Stimulated activated CD4-positive, alpha-beta T cell treated with anti-CD3 and anti-CD28 coated beads, TNF-alpha, amount 100 ng/mL, for 4 hours (primary cell): ENCODE measurements around the gene SERTAD1.

Experiments used
- DNase-seq, 3 experiments: peaks; one replicate each; pipeline ENCODE4 v3.0.0-alpha.2; 2020; ENCODE audit warnings: low read depth in 3 of 3

SERTAD1 gene

GRCh38 chr19:40403262-40403984, 22.4 kb downstream of the SERTAD1 start:
- DNase-seq = peak; percentile 50 to 64 (median 61)

DNA sequence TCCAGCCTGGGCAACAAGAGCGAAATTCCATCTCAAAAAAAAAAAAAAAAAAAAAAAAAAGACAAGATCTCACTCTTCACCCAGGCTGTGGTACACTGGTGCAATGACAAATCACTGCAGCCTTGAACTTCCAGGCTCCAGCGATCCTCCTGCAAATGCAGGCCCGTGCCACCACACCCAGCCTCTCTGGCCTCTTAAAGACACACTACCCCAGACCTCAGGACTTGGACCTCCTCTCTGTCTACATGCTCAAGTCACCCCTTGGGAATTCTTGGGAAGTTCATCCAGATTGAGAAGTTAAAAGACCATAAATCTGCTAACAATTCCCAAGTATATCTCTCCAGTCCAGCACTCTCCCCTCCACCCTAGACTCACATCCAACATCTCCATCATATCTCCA, 25.2 kb downstream of the SERTAD1 start:
- no peak for DNase-seq

GRCh38 chr19:40398417-40399131, 27.2 kb downstream of the SERTAD1 start:
- peak; percentile 27 to 62 (median 44) for DNase-seq

DNA sequence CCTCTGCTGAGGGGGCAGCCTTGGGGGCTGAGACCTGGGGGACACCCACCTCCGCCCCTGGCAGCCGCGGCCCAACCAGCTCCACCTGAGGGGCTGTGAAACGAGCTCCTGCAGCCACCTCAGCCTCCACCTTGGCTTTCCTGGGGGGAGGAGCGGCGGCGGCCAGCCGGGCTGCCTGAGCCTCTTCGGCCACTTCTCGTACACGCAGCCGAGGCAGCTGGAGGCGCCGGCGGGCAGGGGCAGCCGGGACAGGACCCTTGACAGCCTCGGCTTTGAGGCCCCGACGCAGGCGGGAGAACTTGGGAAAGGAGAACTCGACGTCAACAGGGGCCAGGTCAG, 28.3 kb downstream of the SERTAD1 start:
- no peak for DNase-seq

DNA sequence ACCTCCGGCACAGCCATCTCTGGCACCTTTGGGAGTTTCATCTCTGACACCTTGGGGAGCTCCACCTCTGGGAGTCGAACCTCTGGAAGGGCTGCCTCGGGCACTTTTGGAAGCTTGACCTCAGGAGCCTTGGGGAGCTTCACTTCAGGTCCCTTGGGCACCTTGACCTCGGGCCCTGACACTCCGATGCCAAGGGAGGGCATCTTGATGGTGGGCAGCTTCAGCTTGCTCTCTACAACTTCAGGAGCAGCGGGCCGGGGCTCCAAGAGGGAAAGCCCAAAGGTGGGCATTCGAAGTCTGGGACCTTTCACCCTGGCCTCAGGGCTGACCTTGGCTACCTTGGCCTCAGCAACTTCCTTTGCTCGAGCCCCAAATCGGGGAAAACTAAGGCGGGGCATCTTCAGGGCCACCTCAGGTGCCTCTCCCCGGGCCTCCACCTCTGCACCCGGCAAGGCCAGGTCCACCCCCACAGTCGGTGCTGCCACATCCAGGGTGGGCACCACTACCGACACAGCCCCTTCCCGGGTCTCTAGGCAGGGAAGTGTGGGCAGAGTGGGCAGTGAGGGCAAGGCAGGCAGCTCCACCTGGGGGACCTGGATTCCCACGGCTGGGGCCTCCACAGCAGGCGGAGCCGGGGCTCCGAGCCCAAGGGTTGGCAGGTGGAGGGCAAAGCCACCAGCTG, 28.8 kb downstream of the SERTAD1 start:
- DNase-seq = no peak

DNA sequence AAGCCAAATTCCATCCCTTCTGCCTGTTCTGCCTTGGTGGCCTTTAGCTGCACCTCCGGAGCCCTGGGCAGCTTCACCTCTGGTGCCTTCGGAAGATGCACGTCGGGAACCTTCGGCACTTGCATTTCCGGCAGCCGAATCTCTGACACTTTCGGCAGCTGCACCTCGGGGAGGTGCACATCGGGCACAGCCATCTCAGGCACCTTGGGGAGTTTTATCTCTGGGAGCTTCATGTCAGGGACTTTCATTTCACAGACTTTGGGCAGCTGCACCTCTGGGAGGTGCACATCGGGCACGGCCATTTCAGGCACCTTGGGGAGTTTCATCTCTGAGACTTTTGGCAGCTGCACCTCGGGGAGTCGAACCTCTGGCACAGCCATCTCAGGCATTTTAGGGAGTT, 29.8 kb downstream of the SERTAD1 start:
- no peak for DNase-seq

DNA sequence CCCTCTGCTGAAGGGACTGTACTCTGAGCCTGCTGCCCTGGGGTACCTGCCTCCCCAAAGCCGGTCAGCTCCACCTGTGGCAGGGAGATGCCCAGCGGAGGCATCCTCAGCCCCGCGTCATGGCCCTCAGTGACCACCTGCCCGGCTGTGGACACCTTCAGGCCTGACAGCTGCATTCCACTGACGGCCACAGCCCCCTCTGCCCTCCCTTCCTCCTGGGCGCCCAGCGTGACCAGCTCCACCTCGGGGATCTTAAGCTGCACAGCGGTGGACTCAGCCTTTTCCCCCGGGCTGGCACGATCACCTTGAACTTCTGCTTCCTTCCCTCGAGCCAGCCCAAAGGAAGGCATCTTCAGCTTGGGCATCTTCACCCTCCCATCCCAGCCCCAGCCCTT, 31.0 kb downstream of the SERTAD1 start:
- no peak for DNase-seq

- no peak for DNase-seq
Measured at GRCh38 chr19:40393894-40394815, 31.6 kb downstream of the SERTAD1 start.

- no peak for DNase-seq
Measured at GRCh38 chr19:40392894-40393517, 32.8 kb downstream of the SERTAD1 start.

- DNase-seq = no peak
Measured at GRCh38 chr19:40392123-40392522, 33.7 kb downstream of the SERTAD1 start.

GRCh38 chr19:40390084-40390742, 35.6 kb downstream of the SERTAD1 start, which contains the start of gene HIPK4:
Gene HIPK4, minus strand, starts transcription at chr19:40390181. Its CDS starts 279 bp downstream, at chr19:40389902.
- no peak for DNase-seq

- DNase-seq = no peak
Measured at GRCh38 chr19:40389404-40390083, 36.2 kb downstream of the SERTAD1 start.

- DNase-seq = no peak
Measured at GRCh38 chr19:40388481-40388880, 37.3 kb downstream of the SERTAD1 start.

DNA sequence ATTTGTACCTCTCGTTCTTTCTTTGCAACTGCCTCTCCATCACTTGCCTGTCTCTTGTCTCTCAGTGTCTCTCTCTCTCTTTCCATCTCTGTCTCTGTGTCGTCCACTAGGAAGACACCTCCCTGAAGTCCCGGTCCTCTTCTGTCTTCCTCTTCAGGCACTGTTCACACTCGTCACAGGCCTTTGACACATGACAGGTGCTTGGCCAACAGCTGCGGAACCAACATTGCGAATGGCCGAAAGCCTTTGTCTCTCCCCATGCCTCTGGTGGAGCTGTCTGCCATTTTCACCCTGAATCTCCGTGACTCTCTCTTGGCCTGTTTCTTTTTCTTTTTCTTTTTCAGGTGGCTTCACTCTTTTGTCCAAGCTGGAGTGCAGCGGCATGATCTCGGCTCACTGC, 38.6 kb downstream of the SERTAD1 start:
- no peak for DNase-seq

DNA sequence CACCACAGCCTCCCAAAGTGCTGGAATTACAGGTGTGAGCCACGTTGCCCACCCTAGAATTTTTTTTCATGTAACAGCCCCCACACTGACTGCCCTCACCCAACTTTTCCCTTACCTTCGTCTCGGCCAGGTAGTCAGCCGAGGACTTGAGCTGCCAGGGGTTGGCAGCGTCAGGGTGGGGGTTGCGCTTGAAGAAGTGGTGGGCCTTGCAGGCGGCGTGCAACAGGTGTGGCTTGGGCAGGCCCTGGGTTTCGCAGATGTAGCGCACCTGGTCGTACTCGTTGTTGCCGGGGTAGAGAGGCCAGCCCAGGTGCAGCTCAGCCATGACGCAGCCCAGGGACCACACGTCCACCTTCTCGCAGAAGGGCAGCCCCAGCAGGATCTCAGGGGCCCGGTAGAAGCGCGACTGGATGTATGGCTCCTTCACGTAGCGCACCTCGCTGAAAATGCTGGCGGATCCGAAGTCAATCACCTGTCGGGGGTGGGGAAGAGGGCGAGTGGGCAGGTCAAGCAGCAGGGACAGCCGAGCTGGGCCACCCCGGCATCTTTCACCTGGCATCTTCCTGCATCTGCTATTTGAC, 42.0 kb downstream of the SERTAD1 start:
- no peak for DNase-seq

DNA sequence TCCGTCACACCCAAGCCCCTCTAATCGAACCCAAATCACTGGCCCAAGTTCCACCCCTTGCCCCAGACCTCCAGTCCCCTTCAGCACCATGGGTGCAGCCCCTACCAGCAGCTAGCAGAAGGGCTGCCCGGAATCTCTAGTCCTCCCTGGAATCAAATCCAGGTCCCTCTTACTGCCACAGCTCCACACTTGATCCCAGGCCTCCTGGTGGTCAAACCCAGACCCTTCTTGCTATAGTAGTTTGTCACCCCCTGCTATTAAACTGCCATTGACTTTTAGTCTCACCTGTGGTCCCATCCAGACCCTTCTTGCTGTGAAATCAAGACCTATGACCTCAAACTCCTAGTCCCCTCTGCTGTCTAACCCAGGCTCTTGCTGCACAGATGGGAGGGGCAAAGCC, 44.5 kb downstream of the SERTAD1 start:
- no peak for DNase-seq

GRCh38 chr19:40380199-40381037, 45.4 kb downstream of the SERTAD1 start:
- DNase-seq = no peak

DNA sequence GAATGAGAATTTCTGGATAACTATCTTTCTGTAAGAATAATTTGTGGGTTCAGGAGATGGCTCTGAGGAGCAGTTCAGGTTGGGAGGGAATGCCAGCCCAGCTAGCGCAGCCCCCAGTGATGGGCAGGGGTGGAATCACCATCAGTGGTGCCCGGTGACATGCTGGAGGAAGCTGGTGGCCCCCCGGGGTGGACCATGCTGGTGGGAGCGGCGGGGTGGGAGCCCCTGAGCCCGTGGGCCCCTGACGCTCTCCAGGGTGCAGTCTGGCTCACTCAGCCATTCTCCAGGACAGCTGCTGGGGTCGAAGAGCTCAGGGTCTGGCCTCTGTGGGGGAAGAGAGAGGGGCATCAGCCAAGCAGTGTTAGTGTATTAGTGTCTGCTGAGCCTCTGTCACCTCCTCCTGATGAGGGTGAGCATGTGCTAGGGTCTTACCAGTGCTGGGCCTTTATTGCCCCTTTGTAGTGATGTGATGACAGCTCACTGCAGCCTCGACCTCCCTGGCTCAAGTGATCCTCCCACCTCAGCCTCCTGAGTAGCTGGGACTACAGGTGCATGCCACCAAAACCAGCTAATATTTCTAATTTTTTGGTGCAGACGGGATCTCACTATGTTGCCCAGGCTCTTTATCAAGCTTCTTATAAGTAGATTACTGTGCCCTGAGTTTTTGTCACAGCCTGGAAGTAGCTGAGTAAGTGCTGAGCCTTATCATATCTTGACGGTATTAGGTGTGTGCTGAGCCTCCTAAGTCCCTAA, 46.2 kb downstream of the SERTAD1 start:
- DNase-seq = no peak
